Neural crest cell (in vitro differentiated cells): ENCODE measurements around the gene EPM2A. TPM values are rescaled to one million over a fixed set of nuclear protein-coding genes. Genes with fewer than 3 reads are reported as not detected.

ENCODE experiments used
- DNase-seq: peaks from one replicate; pipeline ENCODE4 v3.0.0; 2021; ENCODE audit warnings: low read depth, mixed read lengths, low spot score
- H3K27ac Mint-ChIP-seq: one replicate; pipeline ENCODE4 v1.8.0; 2021; ENCODE audit warnings: mild to moderate bottlenecking, mixed read lengths; ENCODE audit not compliant: unreplicated experiment
- H3K27me3 Mint-ChIP-seq: 2 replicates; pipeline ENCODE4 v1.8.0; 2021; ENCODE audit warnings: low read depth, mild to moderate bottlenecking, mixed read lengths
- H3K36me3 Mint-ChIP-seq: 2 replicates; pipeline ENCODE4 v1.8.0; 2021; ENCODE audit warnings: low read depth, mild to moderate bottlenecking, mixed read lengths
- H3K4me1 Mint-ChIP-seq: 2 replicates; pipeline ENCODE4 v1.8.0; 2021; ENCODE audit warnings: mixed read lengths
- H3K4me3 Mint-ChIP-seq: one replicate; pipeline ENCODE4 v1.8.0; 2021; ENCODE audit warnings: mild to moderate bottlenecking, mixed read lengths
- H3K9me3 Mint-ChIP-seq: 2 replicates; pipeline ENCODE4 v1.8.0; 2021; ENCODE audit warnings: mixed read lengths
- CTCF ChIP-seq: fragments of 200-600 bp; sonication (generic); conservative IDR thresholded peaks from 2 replicates; pipeline ENCODE4 v1.5.0; 2021; ENCODE audit warnings: antibody characterized with exemption, mild to moderate bottlenecking
- total RNA-seq: library from RNA; stranded (reverse); gene quantifications from 2 replicates; pipeline ENCODE4 v1.2.1, GENCODE V29; 2021

The EPM2A gene
- total RNA-seq, 1 donor from 2014 or later, result 10.8 TPM

GRCh38 chr6:145763742-145764141 is 28.4 kb upstream of the EPM2A start:
- Mint-ChIP-seq H3K9me3 (peaks cover 3% of the 10 kb centered on the region), H3K4me3 (no peak overlapping the region), H3K36me3 (no peaks in the 10 kb centered on the region)

GRCh38 chr6:145761584-145761983 is 26.3 kb upstream of the EPM2A start:
- no peak for TF ChIP-seq CTCF
- H3K27ac Mint-ChIP-seq, result no peak overlapping the region
- H3K4me1 Mint-ChIP-seq, result no peaks in the 10 kb centered on the region
- no peaks in the 10 kb centered on the region for H3K27me3 Mint-ChIP-seq
- H3K36me3 Mint-ChIP-seq, result no peaks in the 10 kb centered on the region
- no peak for DNase-seq
- H3K9me3 Mint-ChIP-seq, result peaks cover 3% of the 10 kb centered on the region
- no peak overlapping the region for H3K4me3 Mint-ChIP-seq

More at GRCh38 chr6:145763742-145764141, 28.4 kb upstream of the EPM2A start:
- DNase-seq, result no peak
- Mint-ChIP-seq H3K27me3 (no peaks in the 10 kb centered on the region), H3K4me1 (no peaks in the 10 kb centered on the region), H3K27ac (no peak overlapping the region)
- TF ChIP-seq CTCF, result no peak

- no peak for TF ChIP-seq CTCF
- no peaks in the 10 kb centered on the region for H3K4me1 Mint-ChIP-seq
- H3K27ac Mint-ChIP-seq, result no peak overlapping the region
- H3K36me3 Mint-ChIP-seq, result no peaks in the 10 kb centered on the region
- H3K9me3 Mint-ChIP-seq, result peaks cover 3% of the 10 kb centered on the region
- H3K27me3 Mint-ChIP-seq, result no peaks in the 10 kb centered on the region
- no peak overlapping the region for H3K4me3 Mint-ChIP-seq
- no peak for DNase-seq
Measured at GRCh38 chr6:145758113-145758512, 22.8 kb upstream of the EPM2A start.

- Mint-ChIP-seq H3K4me3 (no peak overlapping the region), H3K4me1 (no peaks in the 10 kb centered on the region), H3K27me3 (no peaks in the 10 kb centered on the region), H3K36me3 (no peaks in the 10 kb centered on the region), H3K9me3 (peaks cover 3% of the 10 kb centered on the region), H3K27ac (no peak overlapping the region)
- TF ChIP-seq CTCF, result no peak
- DNase-seq, result no peak
Measured at GRCh38 chr6:145756170-145756662, 20.9 kb upstream of the EPM2A start.

GRCh38 chr6:145755682-145756081 is 20.4 kb upstream of the EPM2A start:
- H3K4me3 Mint-ChIP-seq, result no peak overlapping the region
- no peaks in the 10 kb centered on the region for H3K4me1 Mint-ChIP-seq
- no peaks in the 10 kb centered on the region for H3K27me3 Mint-ChIP-seq
- H3K36me3 Mint-ChIP-seq, result no peaks in the 10 kb centered on the region
- peaks cover 2% of the 10 kb centered on the region for H3K9me3 Mint-ChIP-seq
- no peak overlapping the region for H3K27ac Mint-ChIP-seq
- no peak for DNase-seq
- no peak for TF ChIP-seq CTCF

GRCh38 chr6:145752638-145753037 is 17.3 kb upstream of the EPM2A start:
- no peak for DNase-seq
- no peak for TF ChIP-seq CTCF
- no peak overlapping the region for H3K27ac Mint-ChIP-seq
- H3K4me1 Mint-ChIP-seq, result peaks cover 4% of the 10 kb centered on the region
- H3K4me3 Mint-ChIP-seq, result no peak overlapping the region
- peaks cover 6% of the 10 kb centered on the region for H3K9me3 Mint-ChIP-seq
- H3K27me3 Mint-ChIP-seq, result no peaks in the 10 kb centered on the region
- peaks cover 6% of the 10 kb centered on the region for H3K36me3 Mint-ChIP-seq
